ENCODE results near the gene EGFL7.

The EGFL7 gene

GRCh38 chr9:136720898-136721338, 58.2 kb downstream of the EGFL7 start:
- Mint-ChIP-seq H3K27ac (peak overlapping the region in 1 of 2 donors; percentile 24), H3K9me3 (no peaks in the 10 kb centered on the region), H3K36me3 (ENCODE audit: insufficient read depth) (peaks cover 40% of the 10 kb centered on the region), H3K4me1 (ENCODE audit: low read depth in 2 of 2) (peaks cover 9 to 15% of the 10 kb centered on the region in 2 donors), H3K27me3 (peaks cover 8 to 27% of the 10 kb centered on the region in 2 donors), H3K4me3 (no peak overlapping the region)
- DNase-seq = no peak
- no peak for ATAC-seq (replicated peaks)

DNA sequence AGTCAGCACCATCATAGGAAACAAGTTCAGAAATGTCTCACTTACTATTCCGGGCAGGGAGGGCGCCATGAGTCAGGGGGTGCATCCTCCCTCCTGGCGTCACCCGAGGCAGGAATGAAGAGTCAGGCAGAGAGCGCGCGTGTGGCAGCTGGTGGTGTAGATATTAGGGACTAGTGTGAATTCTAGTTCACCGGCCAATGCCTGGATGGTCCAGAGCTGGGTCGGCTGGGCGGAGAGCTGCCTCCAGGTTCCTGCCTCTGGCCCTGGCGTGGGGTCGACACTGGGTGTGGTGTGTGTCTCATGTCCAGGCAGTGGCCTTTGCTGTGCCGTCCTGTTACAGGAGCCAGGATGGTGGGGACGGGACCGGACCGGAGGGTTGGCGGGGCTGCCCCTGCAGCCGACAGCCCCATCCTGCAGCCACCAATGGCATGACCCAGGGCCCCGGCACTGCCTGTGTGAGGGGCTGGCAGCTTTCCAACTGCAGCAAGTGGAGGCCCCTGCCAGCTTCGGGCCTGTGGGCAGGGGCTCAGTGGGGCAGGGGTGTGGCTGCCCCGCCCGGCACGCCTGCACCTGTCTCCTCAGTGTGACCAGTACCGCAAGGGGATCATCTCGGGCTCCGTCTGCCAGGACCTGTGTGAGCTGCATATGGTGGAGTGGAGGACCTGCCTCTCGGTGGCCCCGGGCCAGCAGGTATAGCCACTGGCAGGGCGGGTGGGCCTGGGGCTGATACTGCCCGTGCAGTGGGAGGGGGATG, 58.8 kb downstream of the EGFL7 start:
- Mint-ChIP-seq H3K27ac (peak overlapping the region in 1 of 2 donors; percentile 24), H3K4me1 (ENCODE audit: low read depth in 2 of 2) (peaks cover 13 to 18% of the 10 kb centered on the region in 2 donors), H3K27me3 (peaks cover 5 to 21% of the 10 kb centered on the region in 2 donors), H3K36me3 (ENCODE audit: insufficient read depth) (peaks cover 46% of the 10 kb centered on the region), H3K4me3 (no peak overlapping the region), H3K9me3 (no peaks in the 10 kb centered on the region)
- DNase-seq = no peak
- no peak for ATAC-seq (replicated peaks)

All from effector memory CD8-positive, alpha-beta T cell (primary cell).